ENCODE measurements around the gene MBD3L2B. TPM values are rescaled to one million over a fixed set of nuclear protein-coding genes. Genes with fewer than 3 reads are reported as not detected.

MBD3L2B gene
- total RNA-seq, 1 donor from 2014 or later = not detected

- no peak for DNase-seq (ENCODE audit: missing footprints)
- ATAC-seq = no peak
- intact Hi-C loops (cut with DNase I) = no loop called here
Measured at GRCh38 chr19:6971366-6971765, 49.9 kb downstream of the MBD3L2B start.

- ATAC-seq (peak; percentile 59), DNase-seq (ENCODE audit: missing footprints) (no peak)
- intact Hi-C loops (cut with DNase I) = no loop called here
Measured at GRCh38 chr19:6970443-6970842, 50.8 kb downstream of the MBD3L2B start.

GRCh38 chr19:6970021-6970420 is 51.2 kb downstream of the MBD3L2B start:
- DNase-seq (ENCODE audit: missing footprints) (no peak), ATAC-seq (no peak)
- intact Hi-C loops (cut with DNase I) = no loop called here

- intact Hi-C loops (cut with DNase I) = no loop called here
- ATAC-seq (no peak), DNase-seq (ENCODE audit: missing footprints) (no peak)
Measured at GRCh38 chr19:6969490-6969889, 51.7 kb downstream of the MBD3L2B start.

Other genes with a start within 250 kb of the MBD3L2B start
- 3.1 TPM for gene VAV1, start 248.7 kb downstream of the MBD3L2B start, total RNA-seq
- 0.38 TPM for gene ADGRE1, start 133.9 kb downstream of the MBD3L2B start, total RNA-seq
- gene MBD3L5, start 9.1 kb upstream of the MBD3L2B start, total RNA-seq = not detected
- gene MBD3L4, start 18.7 kb upstream of the MBD3L2B start, total RNA-seq = not detected
- not detected for gene MBD3L2, start 27.9 kb upstream of the MBD3L2B start, total RNA-seq
- gene MBD3L3, start 37.2 kb upstream of the MBD3L2B start, total RNA-seq = not detected
- 3.1 TPM for gene ZNF557, start 48.3 kb upstream of the MBD3L2B start, total RNA-seq

Data from Right ventricle myocardium inferior (tissue), 1 donor.